Ishikawa (cell line): ENCODE measurements around the gene CRIP3.

Experiments
- CEBPB ChIP-seq: IDR thresholded peaks from 2 replicates; pipeline ENCODE4 v1.6.1; 2012
- CREB1 ChIP-seq: IDR thresholded peaks from 2 replicates; pipeline ENCODE4 v1.6.1; 2012; ENCODE audit warnings: low read depth
- EGR1 ChIP-seq: IDR thresholded peaks from 2 replicates; pipeline ENCODE4 v1.6.1; 2012
- EP300 ChIP-seq: IDR thresholded peaks from 2 replicates; pipeline ENCODE4 v1.6.1; 2012; ENCODE audit warnings: borderline replicate concordance
- FOXM1 ChIP-seq: IDR thresholded peaks from 2 replicates; pipeline ENCODE4 v1.6.1; 2012; ENCODE audit warnings: low read depth, borderline replicate concordance
- MAX ChIP-seq: IDR thresholded peaks from 2 replicates; pipeline ENCODE4 v1.6.1; 2012
- NFIC ChIP-seq: IDR thresholded peaks from 2 replicates; pipeline ENCODE4 v1.6.1; 2012
- RAD21 ChIP-seq: IDR thresholded peaks from 2 replicates; pipeline ENCODE4 v1.6.1; 2012; ENCODE audit warnings: low read depth
- REST ChIP-seq: IDR thresholded peaks from 2 replicates; pipeline ENCODE4 v1.6.1; 2012; ENCODE audit warnings: low read depth, mild to moderate bottlenecking
- TAF1 ChIP-seq: IDR thresholded peaks from 2 replicates; pipeline ENCODE4 v1.6.1; 2012; ENCODE audit warnings: low read depth, mild to moderate bottlenecking
- TCF12 ChIP-seq: IDR thresholded peaks from 2 replicates; pipeline ENCODE4 v1.6.1; 2012; ENCODE audit warnings: low read depth
- TEAD4 ChIP-seq: IDR thresholded peaks from 2 replicates; pipeline ENCODE4 v1.6.1; 2012
- USF1 ChIP-seq: IDR thresholded peaks from 2 replicates; pipeline ENCODE4 v1.6.1; 2012
- YY1 ChIP-seq: IDR thresholded peaks from 2 replicates; pipeline ENCODE4 v1.6.1; 2012; ENCODE audit warnings: low read depth
- ZBTB7A ChIP-seq: IDR thresholded peaks from 2 replicates; pipeline ENCODE4 v1.6.1; 2012; ENCODE audit warnings: low read depth

The CRIP3 gene

GRCh38 chr6:43328528-43328927 lies 19.9 kb upstream of the CRIP3 start:
- no peak for TF ChIP-seq USF1
- TF ChIP-seq CEBPB: no peak
- no peak for TF ChIP-seq EP300
- TF ChIP-seq FOXM1: no peak
- no peak for TF ChIP-seq RAD21
- no peak for TF ChIP-seq ZBTB7A
- TF ChIP-seq NFIC: no peak
- TF ChIP-seq EGR1: no peak
- no peak for TF ChIP-seq MAX
- no peak for TF ChIP-seq TAF1
- TF ChIP-seq TEAD4: no peak
- TF ChIP-seq REST: no peak

- no peak for TF ChIP-seq RAD21
- TF ChIP-seq ZBTB7A: no peak
- no peak for TF ChIP-seq YY1
- no peak for TF ChIP-seq USF1
- TF ChIP-seq TAF1: no peak
- TF ChIP-seq EP300: no peak
- TF ChIP-seq NFIC: no peak
- no peak for TF ChIP-seq EGR1
- no peak for TF ChIP-seq FOXM1
- TF ChIP-seq TEAD4: no peak
- no peak for TF ChIP-seq REST
- no peak for TF ChIP-seq CREB1
- TF ChIP-seq TCF12: no peak
Measured at GRCh38 chr6:43325876-43326275, 17.2 kb upstream of the CRIP3 start.

GRCh38 chr6:43318011-43318410 lies 9.4 kb upstream of the CRIP3 start:
- TF ChIP-seq MAX: no peak
- no peak for TF ChIP-seq EP300
- TF ChIP-seq ZBTB7A: no peak
- no peak for TF ChIP-seq RAD21
- TF ChIP-seq FOXM1: no peak
- no peak for TF ChIP-seq CEBPB
- TF ChIP-seq TCF12: no peak
- TF ChIP-seq YY1: no peak
- TF ChIP-seq EGR1: no peak
- no peak for TF ChIP-seq TAF1
- TF ChIP-seq REST: no peak

GRCh38 chr6:43313813-43314212 lies 5.2 kb upstream of the CRIP3 start:
- no peak for TF ChIP-seq CEBPB
- no peak for TF ChIP-seq TAF1
- TF ChIP-seq EGR1: no peak
- TF ChIP-seq MAX: no peak
- TF ChIP-seq REST: no peak
- TF ChIP-seq ZBTB7A: no peak
- no peak for TF ChIP-seq NFIC
- TF ChIP-seq CREB1: no peak
- no peak for TF ChIP-seq FOXM1
- TF ChIP-seq USF1: no peak
- no peak for TF ChIP-seq TCF12
- TF ChIP-seq YY1: no peak
- TF ChIP-seq RAD21: no peak
- no peak for TF ChIP-seq EP300
- no peak for TF ChIP-seq TEAD4
